ENCODE measurements around the gene MBD1.
"Not testable (repeated sequence)": the region's sequence is repeated elsewhere in the genome, so short reads cannot be mapped to it uniquely, and the experiment has no call there.

Gene MBD1

GRCh38 chr18:50308851-50309250 lies 27.5 kb upstream of the MBD1 start:
- H2BK15ac ChIP-seq (replicated peaks; ENCODE audit: low read depth); H3K56ac ChIP-seq (ENCODE audit: low read length); H3K4me1 ChIP-seq (ENCODE audit: control insufficient read depth, low read depth, low read length); H4K8ac ChIP-seq (ENCODE audit: low read depth, low read length); H3K27me3 ChIP-seq (ENCODE audit: insufficient read depth, low read length, poor library complexity); H3K4me3 ChIP-seq (ENCODE audit: low read length); H3K9ac ChIP-seq (ENCODE audit: low read length); H3K23ac ChIP-seq (ENCODE audit: low read length); H2BK5ac ChIP-seq (ENCODE audit: low read length); H3K79me1 ChIP-seq (ENCODE audit: low read length); H3K4ac ChIP-seq (ENCODE audit: low read depth, low read length); H3K36me3 ChIP-seq (ENCODE audit: control insufficient read depth, insufficient read depth, low read length); H3K79me2 ChIP-seq (ENCODE audit: control insufficient read depth, insufficient read depth, low read length); H2BK120ac ChIP-seq (ENCODE audit: low read depth, low read length); H4K5ac ChIP-seq (ENCODE audit: low read length); H2AK5ac ChIP-seq (ENCODE audit: low read length); H3K27ac ChIP-seq (ENCODE audit: low read depth, low read length); DNase-seq; H3K4me2 ChIP-seq (ENCODE audit: low read length); H3K18ac ChIP-seq (ENCODE audit: low read length): not testable (repeated sequence)
- WGBS (ENCODE audit: extremely low coverage, insufficient coverage, low lambda C conversion rate), result no CpG with 5 or more reads among the region's 5 CpGs

GRCh38 chr18:50307738-50308470 lies 26.6 kb upstream of the MBD1 start:
- Histone ChIP-seq H3K4me3 (ENCODE audit: low read length) (peak overlapping the region; percentile 37), H3K23ac (ENCODE audit: low read length) (no peak overlapping the region), H2AK5ac (ENCODE audit: low read length) (no peak overlapping the region), H3K79me1 (ENCODE audit: low read length) (no peaks in the 10 kb centered on the region), H3K56ac (ENCODE audit: low read length) (peak overlapping the region; percentile 72), H2BK15ac (replicated peaks; ENCODE audit: low read depth) (no peak overlapping the region), H2BK120ac (ENCODE audit: low read depth, low read length) (no peak overlapping the region), H3K27ac (ENCODE audit: low read depth, low read length) (no peak overlapping the region), H3K4me1 (ENCODE audit: control insufficient read depth, low read depth, low read length) (no peaks in the 10 kb centered on the region), H3K79me2 (ENCODE audit: control insufficient read depth, insufficient read depth, low read length) (no peaks in the 10 kb centered on the region), H3K27me3 (ENCODE audit: insufficient read depth, low read length, poor library complexity) (no peaks in the 10 kb centered on the region), H2BK5ac (ENCODE audit: low read length) (no peak overlapping the region), H3K4me2 (ENCODE audit: low read length) (peak overlapping the region; percentile 58), H3K4ac (ENCODE audit: low read depth, low read length) (no peak overlapping the region), H4K8ac (ENCODE audit: low read depth, low read length) (no peak overlapping the region), H3K18ac (ENCODE audit: low read length) (no peak overlapping the region), H3K9ac (ENCODE audit: low read length) (peak overlapping the region; percentile 45), H4K5ac (ENCODE audit: low read length) (no peak overlapping the region), H3K36me3 (ENCODE audit: control insufficient read depth, insufficient read depth, low read length) (no peaks in the 10 kb centered on the region)
- DNase-seq, result peak; percentile 93
- no CpG with 5 or more reads among the region's 26 CpGs for WGBS (ENCODE audit: extremely low coverage, insufficient coverage, low lambda C conversion rate)

GRCh38 chr18:50307400-50307737 lies 26.0 kb upstream of the MBD1 start:
- H2AK5ac ChIP-seq (ENCODE audit: low read length), result no peak overlapping the region
- no peak overlapping the region for H2BK5ac ChIP-seq (ENCODE audit: low read length)
- peak overlapping the region; percentile 37 for H3K4me3 ChIP-seq (ENCODE audit: low read length)
- H3K9ac ChIP-seq (ENCODE audit: low read length), result peak overlapping the region; percentile 45
- no peak overlapping the region for H2BK120ac ChIP-seq (ENCODE audit: low read depth, low read length)
- H3K23ac ChIP-seq (ENCODE audit: low read length), result no peak overlapping the region
- H3K79me1 ChIP-seq (ENCODE audit: low read length), result no peaks in the 10 kb centered on the region
- H3K4ac ChIP-seq (ENCODE audit: low read depth, low read length), result no peak overlapping the region
- no peaks in the 10 kb centered on the region for H3K79me2 ChIP-seq (ENCODE audit: control insufficient read depth, insufficient read depth, low read length)
- H3K4me2 ChIP-seq (ENCODE audit: low read length), result peak overlapping the region; percentile 58
- no peak overlapping the region for H2BK15ac ChIP-seq (replicated peaks; ENCODE audit: low read depth)
- DNase-seq, result no peak
- H4K8ac ChIP-seq (ENCODE audit: low read depth, low read length), result no peak overlapping the region
- no peaks in the 10 kb centered on the region for H3K4me1 ChIP-seq (ENCODE audit: control insufficient read depth, low read depth, low read length)
- H4K5ac ChIP-seq (ENCODE audit: low read length), result no peak overlapping the region
- no CpG with 5 or more reads among the region's 8 CpGs for WGBS (ENCODE audit: extremely low coverage, insufficient coverage, low lambda C conversion rate)
- H3K27me3 ChIP-seq (ENCODE audit: insufficient read depth, low read length, poor library complexity), result no peaks in the 10 kb centered on the region
- peak overlapping the region; percentile 72 for H3K56ac ChIP-seq (ENCODE audit: low read length)
- no peaks in the 10 kb centered on the region for H3K36me3 ChIP-seq (ENCODE audit: control insufficient read depth, insufficient read depth, low read length)
- no peak overlapping the region for H3K18ac ChIP-seq (ENCODE audit: low read length)
- H3K27ac ChIP-seq (ENCODE audit: low read depth, low read length), result no peak overlapping the region

GRCh38 chr18:50306944-50307343 lies 25.6 kb upstream of the MBD1 start:
- Histone ChIP-seq H2BK15ac (replicated peaks; ENCODE audit: low read depth) (no peak overlapping the region), H3K79me2 (ENCODE audit: control insufficient read depth, insufficient read depth, low read length) (no peaks in the 10 kb centered on the region), H4K8ac (ENCODE audit: low read depth, low read length) (no peak overlapping the region), H3K56ac (ENCODE audit: low read length) (no peak overlapping the region), H3K27me3 (ENCODE audit: insufficient read depth, low read length, poor library complexity) (no peaks in the 10 kb centered on the region), H3K4ac (ENCODE audit: low read depth, low read length) (no peak overlapping the region), H2BK120ac (ENCODE audit: low read depth, low read length) (no peak overlapping the region), H3K79me1 (ENCODE audit: low read length) (no peaks in the 10 kb centered on the region), H3K23ac (ENCODE audit: low read length) (no peak overlapping the region), H2AK5ac (ENCODE audit: low read length) (no peak overlapping the region), H3K4me3 (ENCODE audit: low read length) (no peak overlapping the region), H3K18ac (ENCODE audit: low read length) (no peak overlapping the region), H3K9ac (ENCODE audit: low read length) (no peak overlapping the region), H3K36me3 (ENCODE audit: control insufficient read depth, insufficient read depth, low read length) (no peaks in the 10 kb centered on the region), H3K4me1 (ENCODE audit: control insufficient read depth, low read depth, low read length) (no peaks in the 10 kb centered on the region), H4K5ac (ENCODE audit: low read length) (no peak overlapping the region), H2BK5ac (ENCODE audit: low read length) (no peak overlapping the region), H3K4me2 (ENCODE audit: low read length) (no peak overlapping the region), H3K27ac (ENCODE audit: low read depth, low read length) (no peak overlapping the region)
- no CpG with 5 or more reads among the region's 8 CpGs for WGBS (ENCODE audit: extremely low coverage, insufficient coverage, low lambda C conversion rate)
- peak; percentile 38 for DNase-seq

GRCh38 chr18:50301074-50301473 lies 19.8 kb upstream of the MBD1 start:
- H3K56ac ChIP-seq (ENCODE audit: low read length), result no peak overlapping the region
- H3K23ac ChIP-seq (ENCODE audit: low read length), result no peak overlapping the region
- H2AK5ac ChIP-seq (ENCODE audit: low read length), result no peak overlapping the region
- H2BK120ac ChIP-seq (ENCODE audit: low read depth, low read length), result no peak overlapping the region
- H3K4me2 ChIP-seq (ENCODE audit: low read length), result no peak overlapping the region
- no peak overlapping the region for H3K4me3 ChIP-seq (ENCODE audit: low read length)
- no peak for DNase-seq
- no peak overlapping the region for H3K9ac ChIP-seq (ENCODE audit: low read length)
- H3K4me1 ChIP-seq (ENCODE audit: control insufficient read depth, low read depth, low read length), result no peaks in the 10 kb centered on the region
- H3K4ac ChIP-seq (ENCODE audit: low read depth, low read length), result no peak overlapping the region
- no peaks in the 10 kb centered on the region for H3K79me1 ChIP-seq (ENCODE audit: low read length)
- H4K8ac ChIP-seq (ENCODE audit: low read depth, low read length), result no peak overlapping the region
- WGBS (ENCODE audit: extremely low coverage, insufficient coverage, low lambda C conversion rate), result no CpG with 5 or more reads among the region's 5 CpGs
- H3K18ac ChIP-seq (ENCODE audit: low read length), result no peak overlapping the region
- H2BK15ac ChIP-seq (replicated peaks; ENCODE audit: low read depth), result no peak overlapping the region
- no peaks in the 10 kb centered on the region for H3K27me3 ChIP-seq (ENCODE audit: insufficient read depth, low read length, poor library complexity)
- H3K79me2 ChIP-seq (ENCODE audit: control insufficient read depth, insufficient read depth, low read length), result no peaks in the 10 kb centered on the region
- H3K27ac ChIP-seq (ENCODE audit: low read depth, low read length), result no peak overlapping the region
- H4K5ac ChIP-seq (ENCODE audit: low read length), result no peak overlapping the region
- no peaks in the 10 kb centered on the region for H3K36me3 ChIP-seq (ENCODE audit: control insufficient read depth, insufficient read depth, low read length)
- no peak overlapping the region for H2BK5ac ChIP-seq (ENCODE audit: low read length)

Data from mesendoderm (in vitro differentiated cells).